Nephron (organoid): ENCODE results near the gene RPS5.

Source experiments
- H3K27ac Mint-ChIP-seq, 3 experiments: 2 replicates each; pipeline ENCODE4 v1.8.0; 2020; ENCODE audit warnings: mixed read lengths in 3 of 3, mild to moderate bottlenecking in 2 of 3, moderate library complexity in 1 of 3
- H3K27me3 Mint-ChIP-seq: 2 replicates; pipeline ENCODE4 v1.8.0; 2021; ENCODE audit warnings: low read depth, mild to moderate bottlenecking, moderate library complexity, mixed read lengths
- H3K36me3 Mint-ChIP-seq: 2 replicates; pipeline ENCODE4 v1.8.0; 2020; ENCODE audit warnings: low read depth, mixed read lengths
- H3K4me1 Mint-ChIP-seq: 2 replicates; pipeline ENCODE4 v1.8.0; 2020; ENCODE audit warnings: mixed read lengths
- H3K4me3 Mint-ChIP-seq, 3 experiments: 2 replicates each; pipeline ENCODE4 v1.8.0; 2020; ENCODE audit warnings: mild to moderate bottlenecking in 3 of 3, mixed read lengths in 3 of 3, moderate library complexity in 2 of 3
- H3K9me3 Mint-ChIP-seq: 2 replicates; pipeline ENCODE4 v1.8.0; 2020; ENCODE audit warnings: mixed read lengths
- TF ChIP-seq, protein P1 (sequence below), 3 experiments: fragments of 200-600 bp; sonication (generic); IDR thresholded peaks; one replicate each; pipeline ENCODE4 v1.5.0; 2021; ENCODE audit warnings: antibody characterized with exemption in 3 of 3; ENCODE audit not compliant: unreplicated experiment in 3 of 3

The RPS5 gene

DNA sequence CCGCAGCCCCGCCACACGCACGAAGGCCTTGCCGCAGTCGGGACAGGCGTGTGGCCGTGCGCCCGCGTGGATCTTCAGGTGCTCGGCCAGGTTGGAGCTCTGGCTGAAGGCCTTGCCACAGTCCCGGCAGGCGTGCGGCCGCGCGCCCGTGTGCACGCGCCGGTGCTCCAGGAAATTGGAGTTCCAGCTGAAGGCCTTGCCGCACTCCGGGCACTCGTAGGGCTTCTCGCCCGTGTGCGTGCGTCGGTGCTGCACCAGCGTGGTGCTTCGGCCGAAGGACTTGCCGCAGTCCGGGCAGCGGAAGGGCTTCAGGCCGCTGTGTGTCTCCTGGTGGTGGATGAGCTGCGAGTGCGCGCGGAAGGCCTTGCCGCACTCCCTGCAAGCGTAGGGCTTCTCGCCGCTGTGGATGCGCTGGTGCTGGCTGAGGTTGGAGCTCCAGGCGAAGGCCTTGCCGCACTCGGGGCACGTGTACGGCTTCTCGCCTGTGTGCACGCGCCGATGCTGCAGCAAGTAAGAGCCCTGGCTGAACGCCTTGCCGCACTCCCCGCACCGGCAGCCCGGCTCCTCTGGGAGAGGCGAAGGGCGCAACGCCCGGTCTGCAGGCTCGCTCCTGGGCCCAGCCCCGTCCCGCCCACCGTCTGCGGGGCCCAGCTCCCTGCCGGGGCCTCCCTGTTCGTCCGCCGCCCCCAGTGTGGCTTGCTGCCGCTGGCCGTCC lies 30.1 kb upstream of the RPS5 start:
- TF ChIP-seq, protein P1, sequence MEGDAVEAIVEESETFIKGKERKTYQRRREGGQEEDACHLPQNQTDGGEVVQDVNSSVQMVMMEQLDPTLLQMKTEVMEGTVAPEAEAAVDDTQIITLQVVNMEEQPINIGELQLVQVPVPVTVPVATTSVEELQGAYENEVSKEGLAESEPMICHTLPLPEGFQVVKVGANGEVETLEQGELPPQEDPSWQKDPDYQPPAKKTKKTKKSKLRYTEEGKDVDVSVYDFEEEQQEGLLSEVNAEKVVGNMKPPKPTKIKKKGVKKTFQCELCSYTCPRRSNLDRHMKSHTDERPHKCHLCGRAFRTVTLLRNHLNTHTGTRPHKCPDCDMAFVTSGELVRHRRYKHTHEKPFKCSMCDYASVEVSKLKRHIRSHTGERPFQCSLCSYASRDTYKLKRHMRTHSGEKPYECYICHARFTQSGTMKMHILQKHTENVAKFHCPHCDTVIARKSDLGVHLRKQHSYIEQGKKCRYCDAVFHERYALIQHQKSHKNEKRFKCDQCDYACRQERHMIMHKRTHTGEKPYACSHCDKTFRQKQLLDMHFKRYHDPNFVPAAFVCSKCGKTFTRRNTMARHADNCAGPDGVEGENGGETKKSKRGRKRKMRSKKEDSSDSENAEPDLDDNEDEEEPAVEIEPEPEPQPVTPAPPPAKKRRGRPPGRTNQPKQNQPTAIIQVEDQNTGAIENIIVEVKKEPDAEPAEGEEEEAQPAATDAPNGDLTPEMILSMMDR (IDR thresholded peaks at IDR 0.05; ENCODE audit: unreplicated experiment in 3 of 3), result no peak
- no peak overlapping the region for H3K27ac Mint-ChIP-seq

DNA sequence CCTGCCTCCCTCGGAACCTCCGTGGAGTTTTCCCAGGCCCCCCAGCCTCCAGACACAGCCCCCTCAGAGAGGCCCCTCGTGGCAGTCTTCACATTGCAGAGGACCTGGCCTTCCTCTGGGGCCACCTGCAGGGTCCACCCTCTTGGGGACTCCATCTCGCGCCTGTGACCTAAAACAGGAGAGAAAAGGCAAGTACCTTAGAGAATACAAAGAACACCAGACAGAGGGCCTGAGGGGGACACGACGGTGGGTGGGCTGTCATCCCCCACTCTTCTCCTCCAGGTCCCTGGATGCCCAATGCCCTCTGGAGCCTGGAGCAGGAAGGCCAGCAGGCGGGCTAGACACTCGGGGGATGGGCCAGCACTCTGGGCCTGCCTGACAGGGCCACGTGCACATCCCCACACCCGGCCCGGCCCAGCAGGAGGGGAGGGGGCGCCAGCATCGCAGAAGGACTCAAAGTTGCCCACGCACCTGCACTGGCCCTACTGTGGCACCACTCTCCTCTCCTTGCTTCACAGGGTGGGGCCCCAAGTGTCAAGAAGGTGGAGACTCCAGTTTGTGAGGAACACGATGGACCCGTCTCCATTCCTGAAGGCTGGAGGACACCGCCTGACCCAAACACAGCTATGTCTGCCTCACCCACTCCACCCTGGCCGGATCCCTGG lies 29.5 kb upstream of the RPS5 start:
- H3K36me3 Mint-ChIP-seq, result peaks cover 4% of the 10 kb centered on the region
- no peaks in the 10 kb centered on the region for H3K9me3 Mint-ChIP-seq
- TF ChIP-seq, protein P1 (IDR thresholded peaks at IDR 0.05; ENCODE audit: unreplicated experiment in 3 of 3), result no peak
- H3K4me3 Mint-ChIP-seq, result no peak overlapping the region
- H3K27ac Mint-ChIP-seq, result no peak overlapping the region
- H3K4me1 Mint-ChIP-seq, result no peaks in the 10 kb centered on the region
- H3K27me3 Mint-ChIP-seq, result no peaks in the 10 kb centered on the region

More for the DNA sequence above, 30.1 kb upstream of the RPS5 start:
- no peaks in the 10 kb centered on the region for H3K27me3 Mint-ChIP-seq
- H3K36me3 Mint-ChIP-seq, result peaks cover 4% of the 10 kb centered on the region
- H3K4me1 Mint-ChIP-seq, result no peaks in the 10 kb centered on the region
- no peaks in the 10 kb centered on the region for H3K9me3 Mint-ChIP-seq
- no peak overlapping the region for H3K4me3 Mint-ChIP-seq

DNA sequence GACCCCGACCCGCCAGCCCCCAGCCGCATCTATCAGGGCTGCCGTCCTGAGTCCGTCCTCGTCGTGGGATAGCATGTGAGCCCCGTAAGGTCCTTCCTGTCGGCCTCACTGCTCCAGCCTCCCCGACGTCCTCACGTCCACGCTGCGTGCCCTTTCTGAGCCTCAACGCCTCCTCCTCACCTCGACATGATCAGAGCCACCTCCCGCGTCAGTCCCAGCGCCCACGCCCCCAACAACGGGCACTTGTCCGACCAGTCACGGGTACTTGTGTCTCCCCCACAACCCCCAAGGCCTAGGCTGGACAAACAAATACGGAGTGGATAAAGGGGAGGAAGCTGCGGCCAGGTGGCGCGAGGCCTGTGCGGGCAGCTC lies 25.2 kb upstream of the RPS5 start:
- Mint-ChIP-seq H3K9me3 (no peaks in the 10 kb centered on the region), H3K4me3 (peak overlapping the region; percentile 95 to 100 (median 97)), H3K27ac (peak overlapping the region; percentile 99 to 100 (median 100)), H3K27me3 (no peaks in the 10 kb centered on the region), H3K4me1 (no peaks in the 10 kb centered on the region), H3K36me3 (no peaks in the 10 kb centered on the region)
- TF ChIP-seq, protein P1 (IDR thresholded peaks at IDR 0.05; ENCODE audit: unreplicated experiment in 3 of 3), result peak in 1 of 3 experiments; percentile 6

DNA sequence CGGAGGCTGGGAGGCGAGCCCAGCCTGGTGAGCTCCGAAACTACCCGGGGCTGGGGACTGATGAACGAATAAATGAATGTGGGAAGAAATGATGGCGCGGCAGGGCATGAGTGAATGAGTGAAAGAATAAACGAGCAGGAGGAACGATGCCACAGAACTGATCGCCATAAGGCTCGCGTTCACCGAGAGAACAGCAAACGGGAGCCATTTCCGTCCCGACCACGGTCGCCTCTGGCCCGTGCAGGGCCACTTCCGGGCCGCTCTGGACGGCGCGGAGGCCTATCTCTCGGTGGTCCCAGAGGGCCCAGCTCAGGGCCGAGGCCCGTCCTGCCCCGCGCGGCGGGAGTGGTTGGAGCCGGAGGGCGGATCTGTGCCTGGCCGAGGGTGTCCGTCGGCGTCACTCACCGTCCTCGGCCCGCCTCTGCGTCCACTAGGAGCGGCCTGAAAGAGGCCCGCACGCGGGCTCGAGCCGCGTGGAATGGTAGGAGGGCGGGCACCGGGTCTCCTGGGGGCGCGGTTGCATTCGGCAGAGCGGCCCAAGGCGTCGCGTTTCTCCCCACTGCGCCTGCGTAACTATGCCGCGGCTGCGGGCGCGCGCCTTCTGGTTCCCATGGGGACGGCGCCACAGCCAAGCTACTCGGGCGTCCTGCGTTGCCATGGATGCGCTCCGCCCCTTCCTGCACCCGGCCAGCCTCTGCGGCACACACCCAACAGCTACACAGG lies 24.6 kb upstream of the RPS5 start, which contains the start of gene ZNF497:
ZNF497 (minus strand) TSS at position 480 of the 723 bp plus-strand sequence. CDS start 5,116 bp downstream, outside the sequence.
- TF ChIP-seq, protein P1 (IDR thresholded peaks at IDR 0.05; ENCODE audit: unreplicated experiment in 3 of 3), result peak in 1 of 3 experiments; percentile 3
- Mint-ChIP-seq H3K36me3 (peaks cover 3% of the 10 kb centered on the region), H3K27ac (peak within 1 kb of the TSS; percentile 99 to 100 (median 100)), H3K27me3 (no peaks in the 10 kb centered on the region), H3K4me1 (no peaks in the 10 kb centered on the region), H3K9me3 (no peaks in the 10 kb centered on the region), H3K4me3 (peak within 1 kb of the TSS; percentile 95 to 100 (median 97))

DNA sequence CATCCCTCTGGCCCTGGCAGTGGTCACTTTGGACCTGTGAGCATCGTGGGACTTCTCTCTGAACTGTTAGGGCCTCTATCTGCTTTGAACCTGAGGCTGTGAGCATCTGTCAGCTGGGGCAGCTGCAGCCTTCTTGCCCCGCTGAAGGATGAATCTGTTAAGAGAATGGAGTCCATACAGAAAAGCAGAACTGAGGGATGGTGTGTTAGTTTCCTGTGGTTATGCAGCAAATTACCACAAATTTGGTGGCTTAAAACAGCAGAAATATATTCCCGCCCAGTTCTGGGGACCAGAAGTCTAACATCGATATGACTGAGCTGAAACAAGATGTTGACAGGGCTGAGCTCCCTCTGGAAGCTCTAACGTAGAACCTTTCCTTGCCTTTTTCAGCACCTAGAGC lies 22.9 kb upstream of the RPS5 start:
- TF ChIP-seq, protein P1 (IDR thresholded peaks at IDR 0.05; ENCODE audit: unreplicated experiment in 3 of 3), result no peak
- peak overlapping the region; percentile 50 to 69 (median 61) for H3K4me3 Mint-ChIP-seq

More for the DNA sequence above, 22.9 kb upstream of the RPS5 start:
- Mint-ChIP-seq H3K27ac (peak overlapping the region in 1 of 3 experiments; percentile 44), H3K9me3 (no peaks in the 10 kb centered on the region), H3K36me3 (peaks cover 3% of the 10 kb centered on the region), H3K27me3 (no peaks in the 10 kb centered on the region), H3K4me1 (no peaks in the 10 kb centered on the region)
